ENCODE measurements around the gene CTDSP1. TPM values are rescaled to one million over a fixed set of nuclear protein-coding genes. Genes with fewer than 3 reads are reported as not detected.
A peak's percentile ranks its signal among the peaks of the same experiment; 100 is the strongest.

The CTDSP1 gene
- polyA plus RNA-seq, 2 of the 4 experiments (the other 2 are of a cell fraction), result 39.5 to 50.3 TPM

GRCh38 chr2:218354850-218355443 is 44.7 kb upstream of the CTDSP1 start:
- FAIRE-seq, result no peak

GRCh38 chr2:218357236-218358177 is 42.2 kb upstream of the CTDSP1 start:
- peaks cover 10% of the 10 kb centered on the region for H3K4me1 ChIP-seq
- ChIA-PET POLR2A (interaction anchor here (1.0 to 1.4 kb wide), 3 partner anchors 35 to 87 kb away, joined by 3 to 5 read pairs (median 4); partner anchors contain the start of genes AAMP and PNKD), CTCF (interaction anchor here (0.6 to 5.1 kb wide), 36 partner anchors 8 to 490 kb away, joined by 3 to 49 read pairs (median 6); partner anchors contain the start of gene PNKD)
- WGBS (ENCODE audit: missing lambda C conversion rate), result 59% methylated on average over 17 of the region's 17 CpGs
- H3K9me3 ChIP-seq, result no peaks in the 10 kb centered on the region
- H3K4me2 ChIP-seq, result peak overlapping the region; percentile 59
- DNase-seq (ENCODE audit: low read depth in 1 of 2, low spot score in 1 of 2), result peak in 1 of 2 experiments; percentile 40
- peak; percentile 27 to 49; a peak in 5 of 6 replicates for ATAC-seq
- H3K4me3 ChIP-seq, result no peak overlapping the region
- FAIRE-seq, result no peak
- H3K27ac ChIP-seq, result peak overlapping the region; percentile 59 to 76; a peak in 5 of 6 replicates
- no peak for TF ChIP-seq CHD4 (IDR thresholded peaks at IDR 0.05; ENCODE audit: borderline replicate concordance)
- no peak for TF ChIP-seq HOXA7 (CRISPR knock-in tag; IDR thresholded peaks at IDR 0.05)
- TF ChIP-seq EHMT2 (IDR thresholded peaks at IDR 0.05; ENCODE audit: low read depth), result no peak
- TF ChIP-seq, protein P1, sequence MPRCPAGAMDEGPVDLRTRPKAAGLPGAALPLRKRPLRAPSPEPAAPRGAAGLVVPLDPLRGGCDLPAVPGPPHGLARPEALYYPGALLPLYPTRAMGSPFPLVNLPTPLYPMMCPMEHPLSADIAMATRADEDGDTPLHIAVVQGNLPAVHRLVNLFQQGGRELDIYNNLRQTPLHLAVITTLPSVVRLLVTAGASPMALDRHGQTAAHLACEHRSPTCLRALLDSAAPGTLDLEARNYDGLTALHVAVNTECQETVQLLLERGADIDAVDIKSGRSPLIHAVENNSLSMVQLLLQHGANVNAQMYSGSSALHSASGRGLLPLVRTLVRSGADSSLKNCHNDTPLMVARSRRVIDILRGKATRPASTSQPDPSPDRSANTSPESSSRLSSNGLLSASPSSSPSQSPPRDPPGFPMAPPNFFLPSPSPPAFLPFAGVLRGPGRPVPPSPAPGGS (IDR thresholded peaks at IDR 0.05), result no peak
- no peak for TF ChIP-seq MYC (IDR thresholded peaks at IDR 0.05; ENCODE audit: borderline replicate concordance, low read length)
- no peak for TF ChIP-seq SREBF2 (IDR thresholded peaks at IDR 0.05)
- TF ChIP-seq, protein P2, sequence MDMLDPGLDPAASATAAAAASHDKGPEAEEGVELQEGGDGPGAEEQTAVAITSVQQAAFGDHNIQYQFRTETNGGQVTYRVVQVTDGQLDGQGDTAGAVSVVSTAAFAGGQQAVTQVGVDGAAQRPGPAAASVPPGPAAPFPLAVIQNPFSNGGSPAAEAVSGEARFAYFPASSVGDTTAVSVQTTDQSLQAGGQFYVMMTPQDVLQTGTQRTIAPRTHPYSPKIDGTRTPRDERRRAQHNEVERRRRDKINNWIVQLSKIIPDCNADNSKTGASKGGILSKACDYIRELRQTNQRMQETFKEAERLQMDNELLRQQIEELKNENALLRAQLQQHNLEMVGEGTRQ (IDR thresholded peaks at IDR 0.05), result no peak
- TF ChIP-seq, protein P3, sequence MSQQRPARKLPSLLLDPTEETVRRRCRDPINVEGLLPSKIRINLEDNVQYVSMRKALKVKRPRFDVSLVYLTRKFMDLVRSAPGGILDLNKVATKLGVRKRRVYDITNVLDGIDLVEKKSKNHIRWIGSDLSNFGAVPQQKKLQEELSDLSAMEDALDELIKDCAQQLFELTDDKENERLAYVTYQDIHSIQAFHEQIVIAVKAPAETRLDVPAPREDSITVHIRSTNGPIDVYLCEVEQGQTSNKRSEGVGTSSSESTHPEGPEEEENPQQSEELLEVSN (IDR thresholded peaks at IDR 0.05; ENCODE audit: borderline replicate concordance, low read depth), result no peak
- TF ChIP-seq ZFP36 (IDR thresholded peaks at IDR 0.05; ENCODE audit: borderline replicate concordance, partially characterized antibody), result no peak
- TF ChIP-seq KDM1A (IDR thresholded peaks at IDR 0.05; ENCODE audit: low read depth), result no peak
- TF ChIP-seq CBX8 (IDR thresholded peaks at IDR 0.05), result no peak
- TF ChIP-seq EP300 (IDR thresholded peaks at IDR 0.05), result no peak
- no peak for TF ChIP-seq FOSL2 (IDR thresholded peaks at IDR 0.05)
- TF ChIP-seq FOSL2 (CRISPR knock-in tag; IDR thresholded peaks at IDR 0.05), result no peak
- no peak for TF ChIP-seq RCOR1 (IDR thresholded peaks at IDR 0.05; ENCODE audit: low read depth, low read length)
- TF ChIP-seq, protein P4, sequence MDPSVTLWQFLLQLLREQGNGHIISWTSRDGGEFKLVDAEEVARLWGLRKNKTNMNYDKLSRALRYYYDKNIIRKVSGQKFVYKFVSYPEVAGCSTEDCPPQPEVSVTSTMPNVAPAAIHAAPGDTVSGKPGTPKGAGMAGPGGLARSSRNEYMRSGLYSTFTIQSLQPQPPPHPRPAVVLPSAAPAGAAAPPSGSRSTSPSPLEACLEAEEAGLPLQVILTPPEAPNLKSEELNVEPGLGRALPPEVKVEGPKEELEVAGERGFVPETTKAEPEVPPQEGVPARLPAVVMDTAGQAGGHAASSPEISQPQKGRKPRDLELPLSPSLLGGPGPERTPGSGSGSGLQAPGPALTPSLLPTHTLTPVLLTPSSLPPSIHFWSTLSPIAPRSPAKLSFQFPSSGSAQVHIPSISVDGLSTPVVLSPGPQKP (IDR thresholded peaks at IDR 0.05; ENCODE audit: low read depth, low read length), result no peak
- TF ChIP-seq SMC3 (IDR thresholded peaks at IDR 0.05), result no peak
- no peak for TF ChIP-seq RAD21 (conservative IDR thresholded peaks at IDR 0.05 in 1 of 2, IDR thresholded peaks at IDR 0.05 in 1 of 2)

More at GRCh38 chr2:218354850-218355443, 44.7 kb upstream of the CTDSP1 start:
- Histone ChIP-seq H3K9me3 (peaks cover 16% of the 10 kb centered on the region), H3K4me3 (no peak overlapping the region), H3K4me1 (peaks cover 10% of the 10 kb centered on the region), H3K4me2 (no peak overlapping the region), H3K27ac (no peak overlapping the region)
- no peak for DNase-seq (ENCODE audit: low read depth in 1 of 2, low spot score in 1 of 2)
- TF ChIP-seq SREBF2 (IDR thresholded peaks at IDR 0.05), result no peak
- TF ChIP-seq BHLHE40 (IDR thresholded peaks at IDR 0.05; ENCODE audit: low read depth, low read length), result no peak
- TF ChIP-seq POLR2A (IDR thresholded peaks at IDR 0.05; ENCODE audit: low read length), result no peak
- TF ChIP-seq NPAS2 (CRISPR knock-in tag; IDR thresholded peaks at IDR 0.05; ENCODE audit: borderline replicate concordance), result no peak
- TF ChIP-seq RFX5 (IDR thresholded peaks at IDR 0.05), result no peak
- TF ChIP-seq MAFK (IDR thresholded peaks at IDR 0.05; ENCODE audit: partially characterized antibody), result no peak
- TF ChIP-seq TP53 (CRISPR knock-in tag; IDR thresholded peaks at IDR 0.05), result no peak
- TF ChIP-seq CHD4 (IDR thresholded peaks at IDR 0.05; ENCODE audit: borderline replicate concordance), result no peak
- TF ChIP-seq FOSB (CRISPR knock-in tag; IDR thresholded peaks at IDR 0.05), result no peak
- no peak for TF ChIP-seq HMGXB4 (CRISPR knock-in tag; IDR thresholded peaks at IDR 0.05; ENCODE audit: borderline replicate concordance)
- TF ChIP-seq, protein P4 (IDR thresholded peaks at IDR 0.05; ENCODE audit: low read depth, low read length), result no peak
- ATAC-seq, result no peak
- ChIA-PET CTCF (interaction anchor here (0.7 to 5.1 kb wide), 10 partner anchors 11 to 492 kb away, joined by 3 to 49 read pairs (median 9); partner anchors contain the start of gene PNKD), POLR2A (no interaction called here)
- 87% methylated on average over 20 of the region's 20 CpGs for WGBS (ENCODE audit: missing lambda C conversion rate)
